Esophagus squamous epithelium (tissue), 5 donors: ENCODE results near the gene CTNS. TPM values are rescaled to one million over a fixed set of nuclear protein-coding genes. Genes with fewer than 3 reads are reported as not detected.
A peak's percentile ranks its signal among the peaks of the same experiment; 100 is the strongest.

ENCODE experiments used
- DNase-seq: peaks from one replicate; lab custom pipeline; 2025; lab: John Stamatoyannopoulos, UW
- H3K27ac ChIP-seq, 4 donors: fragments of 200-600 bp; sonication (generic); one replicate each; pipeline ENCODE4 v1.5.1; 2016 to 2019; ENCODE audit warnings: mild to moderate bottlenecking in 1 of 4
- H3K27me3 ChIP-seq, 4 donors: fragments of 200-600 bp; sonication (generic); 1 replicate in 3 of 4; 2 replicates in 1 of 4; pipeline versions ENCODE4 v1.5.1 to v1.6.0; 2017 to 2021; ENCODE audit warnings: antibody characterized with exemption in 1 of 4
- H3K36me3 ChIP-seq, 3 donors: fragments of 200-600 bp; sonication (generic); one replicate each; pipeline ENCODE4 v1.5.1; 2016 to 2019
- H3K4me1 ChIP-seq, 3 donors: fragments of 200-600 bp; sonication (generic); one replicate each; pipeline ENCODE4 v1.5.1; 2017 to 2019
- H3K4me3 ChIP-seq, 4 donors: fragments of 200-600 bp; sonication (generic); 1 replicate in 3 of 4; 2 replicates in 1 of 4; pipeline ENCODE4 v1.5.1; 2016 to 2019; ENCODE audit warnings: mild to moderate bottlenecking in 2 of 4, moderate library complexity in 1 of 4
- H3K9me3 ChIP-seq, 3 donors: fragments of 200-600 bp; sonication (generic); one replicate each; pipeline ENCODE4 v1.5.1; 2016 to 2019
- CTCF ChIP-seq, 6 experiments: fragments of 450-650 bp in 4 of 6; fragments of 200-600 bp in 2 of 6; sonication (generic) in 2 of 6; IDR thresholded peaks; one replicate each; pipeline ENCODE4 v1.5.1; 2016 to 2019; ENCODE audit warnings: antibody characterized with exemption in 6 of 6, mild to moderate bottlenecking in 4 of 6, moderate library complexity in 4 of 6
- POLR2A ChIP-seq, 4 donors: fragments of 450-650 bp; IDR thresholded peaks; one replicate each; pipeline ENCODE4 v1.6.1; 2017; ENCODE audit warnings: antibody characterized with exemption in 4 of 4, mild to moderate bottlenecking in 4 of 4, moderate library complexity in 3 of 4
- WGBS, 2 donors: methylation state at CpG; one replicate each; pipeline ENCODE4 v1.1.5; 2018; 5-methylcytosine and 5-hydroxymethylcytosine counted together
- intact Hi-C: fragments of 100-400 bp; cut with DNase I; formaldehyde crosslinking; loops from one replicate; pipeline ENCODE4 v1.15.0; 2022
- total RNA-seq, 4 donors: library from RNA; depleted of rRNA; stranded (reverse); fragments of >200 nt; gene quantifications; one replicate each; pipeline ENCODE4 v1.1.0, GENCODE V29; 2016
- donor health status: DM: yes; HTN: yes; CAD: no.

CTNS gene
- total RNA-seq, 4 donors from 2014 or later: 5.9 to 14.3 (median 9.8) TPM

- no peak for DNase-seq
- Histone ChIP-seq H3K4me3 (no peak overlapping the region), H3K36me3 (peaks cover 18 to 53% (median 26%) of the 10 kb centered on the region in 3 donors), H3K27me3 (no peaks in the 10 kb centered on the region), H3K27ac (peak overlapping the region; percentile 55 to 85 (median 77)), H3K9me3 (no peaks in the 10 kb centered on the region), H3K4me1 (peaks cover 23 to 76% (median 30%) of the 10 kb centered on the region in 3 donors)
- WGBS, 2 donors: 20 to 60% methylated on average over 1 to 6 of the region's 23 CpGs
- TF ChIP-seq POLR2A (IDR thresholded peaks at IDR 0.05) (no peak), CTCF (IDR thresholded peaks at IDR 0.05) (no peak)
- intact Hi-C loops: no loop called here
Observed at GRCh38 chr17:3660311-3660891, 23.8 kb downstream of the CTNS start.

- TF ChIP-seq CTCF (IDR thresholded peaks at IDR 0.05): no peak
- Histone ChIP-seq H3K4me1 (peaks cover 36 to 80% (median 46%) of the 10 kb centered on the region in 3 donors), H3K27ac (no peak overlapping the region), H3K4me3 (no peak overlapping the region), H3K36me3 (peaks cover 18 to 49% (median 26%) of the 10 kb centered on the region in 3 donors), H3K9me3 (no peaks in the 10 kb centered on the region), H3K27me3 (no peaks in the 10 kb centered on the region)
- intact Hi-C loops: no loop called here
- WGBS, 2 donors: 85 to 88% methylated on average over 4 to 27 of the region's 33 CpGs
- no peak for DNase-seq
Observed at GRCh38 chr17:3663102-3664011, 26.8 kb downstream of the CTNS start.

- peak overlapping the region; percentile 96 to 100 (median 98) for H3K4me3 ChIP-seq
- peaks cover 25 to 75% (median 35%) of the 10 kb centered on the region in 3 donors for H3K4me1 ChIP-seq
Observed at GRCh38 chr17:3665834-3666233, 29.3 kb downstream of the CTNS start.

GRCh38 chr17:3666516-3666915, 30.0 kb downstream of the CTNS start:
- 49 to 68% methylated on average over 3 to 4 of the region's 6 CpGs for WGBS, 2 donors
- Histone ChIP-seq H3K4me1 (peaks cover 25 to 71% (median 35%) of the 10 kb centered on the region in 3 donors), H3K36me3 (peaks cover 18 to 50% (median 20%) of the 10 kb centered on the region in 3 donors), H3K9me3 (no peaks in the 10 kb centered on the region), H3K27ac (peak overlapping the region; percentile 84 to 99 (median 94)), H3K27me3 (no peaks in the 10 kb centered on the region), H3K4me3 (peak overlapping the region; percentile 96 to 100 (median 98))
- DNase-seq: no peak
- intact Hi-C loops: no loop called here
- TF ChIP-seq POLR2A (IDR thresholded peaks at IDR 0.05) (no peak), CTCF (IDR thresholded peaks at IDR 0.05) (no peak)

More at GRCh38 chr17:3665834-3666233, 29.3 kb downstream of the CTNS start:
- 45 to 54% methylated on average over 4 to 5 of the region's 5 CpGs for WGBS, 2 donors
- Histone ChIP-seq H3K27me3 (no peaks in the 10 kb centered on the region), H3K27ac (peak overlapping the region; percentile 84 to 99 (median 94)), H3K36me3 (peaks cover 18 to 50% (median 26%) of the 10 kb centered on the region in 3 donors), H3K9me3 (no peaks in the 10 kb centered on the region)
- TF ChIP-seq POLR2A (IDR thresholded peaks at IDR 0.05): no peak
- no peak for TF ChIP-seq CTCF (IDR thresholded peaks at IDR 0.05)
- intact Hi-C loops: no loop called here
- no peak for DNase-seq
